Measurements from ENCODE around the gene SEZ6L. TPM values are rescaled to one million over a fixed set of nuclear protein-coding genes. Genes with fewer than 3 reads are reported as not detected.

The SEZ6L gene
- total RNA-seq, 2 donors from 2014 or later: 0.13 to 0.65 TPM

DNA sequence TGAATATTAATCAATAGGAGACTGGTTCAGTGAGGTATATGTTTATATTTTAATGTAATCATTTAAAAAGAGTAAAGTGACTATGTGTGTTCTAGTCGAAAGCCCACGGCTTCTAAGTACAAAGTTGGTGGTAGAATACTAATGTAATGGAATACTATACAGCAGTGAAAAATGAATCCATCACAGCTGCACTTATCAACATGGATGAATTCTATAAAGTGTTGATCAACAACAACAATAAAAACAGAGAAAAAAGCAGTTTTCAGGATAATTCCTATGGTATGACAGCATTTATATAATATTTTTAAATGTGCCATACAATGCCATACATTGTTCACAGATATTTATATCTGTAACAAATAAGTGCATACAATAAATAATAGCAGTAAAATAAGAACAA lies 114.1 kb downstream of the SEZ6L start:
- DNase-seq (no peak), ATAC-seq (no peak)
- intact Hi-C loops (cut with DNase I): no loop called here

DNA sequence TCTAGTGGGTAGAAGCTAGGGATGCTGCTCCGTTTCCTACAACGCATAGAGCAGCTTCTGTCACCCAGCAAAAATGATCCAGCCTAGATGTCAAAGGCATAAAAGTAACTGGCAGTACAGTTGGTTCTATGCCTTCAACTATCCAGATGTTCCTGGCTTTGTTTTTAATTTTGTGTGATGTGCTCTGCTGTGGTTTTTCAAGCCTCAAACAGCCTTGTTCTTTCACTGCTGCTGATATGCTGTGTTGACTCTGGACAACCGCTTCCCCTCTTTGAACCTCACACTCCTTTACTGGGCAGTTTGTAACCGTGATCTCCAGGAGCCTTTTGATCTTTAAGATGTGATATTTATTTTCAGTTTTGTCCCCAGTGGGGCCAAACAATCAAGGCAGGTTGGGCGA lies 116.4 kb downstream of the SEZ6L start:
- DNase-seq (no peak), ATAC-seq (no peak)
- intact Hi-C loops (cut with DNase I): no loop called here

DNA sequence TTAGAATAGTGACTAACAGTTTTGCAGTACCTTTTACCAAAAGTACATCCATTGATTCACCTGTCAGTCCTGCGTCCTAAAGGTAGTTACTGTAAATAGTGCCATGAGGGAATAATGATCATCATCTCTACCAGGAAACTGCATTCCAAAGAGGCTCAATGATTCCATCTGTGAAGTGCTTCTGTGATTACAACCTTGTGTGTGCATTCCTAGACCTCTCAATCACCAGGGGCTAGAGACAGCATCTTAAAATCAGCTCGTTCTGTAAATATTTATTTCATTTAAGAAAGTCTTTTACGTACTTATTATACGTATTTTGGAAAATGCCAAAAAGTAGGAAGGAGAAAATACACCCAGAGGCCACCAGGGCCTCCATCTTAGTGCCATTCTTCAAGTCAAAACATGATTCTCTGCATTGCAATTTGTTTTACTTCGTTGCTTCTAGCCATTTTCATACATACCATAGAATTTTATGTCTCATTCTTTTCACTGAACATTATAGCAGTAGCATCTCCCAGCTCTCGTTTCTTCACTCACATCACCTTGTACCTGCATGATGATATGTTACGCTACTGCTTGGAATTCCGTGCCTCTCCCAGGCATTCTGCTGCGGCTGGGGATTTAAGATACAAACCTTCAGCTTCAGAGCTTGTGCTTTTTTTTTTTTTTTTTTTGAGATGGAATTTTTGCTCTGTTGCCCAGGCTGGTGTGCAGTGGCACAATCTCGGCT lies 117.0 kb downstream of the SEZ6L start:
- intact Hi-C loops (cut with DNase I): no loop called here
- no peak for ATAC-seq
- DNase-seq: no peak

DNA sequence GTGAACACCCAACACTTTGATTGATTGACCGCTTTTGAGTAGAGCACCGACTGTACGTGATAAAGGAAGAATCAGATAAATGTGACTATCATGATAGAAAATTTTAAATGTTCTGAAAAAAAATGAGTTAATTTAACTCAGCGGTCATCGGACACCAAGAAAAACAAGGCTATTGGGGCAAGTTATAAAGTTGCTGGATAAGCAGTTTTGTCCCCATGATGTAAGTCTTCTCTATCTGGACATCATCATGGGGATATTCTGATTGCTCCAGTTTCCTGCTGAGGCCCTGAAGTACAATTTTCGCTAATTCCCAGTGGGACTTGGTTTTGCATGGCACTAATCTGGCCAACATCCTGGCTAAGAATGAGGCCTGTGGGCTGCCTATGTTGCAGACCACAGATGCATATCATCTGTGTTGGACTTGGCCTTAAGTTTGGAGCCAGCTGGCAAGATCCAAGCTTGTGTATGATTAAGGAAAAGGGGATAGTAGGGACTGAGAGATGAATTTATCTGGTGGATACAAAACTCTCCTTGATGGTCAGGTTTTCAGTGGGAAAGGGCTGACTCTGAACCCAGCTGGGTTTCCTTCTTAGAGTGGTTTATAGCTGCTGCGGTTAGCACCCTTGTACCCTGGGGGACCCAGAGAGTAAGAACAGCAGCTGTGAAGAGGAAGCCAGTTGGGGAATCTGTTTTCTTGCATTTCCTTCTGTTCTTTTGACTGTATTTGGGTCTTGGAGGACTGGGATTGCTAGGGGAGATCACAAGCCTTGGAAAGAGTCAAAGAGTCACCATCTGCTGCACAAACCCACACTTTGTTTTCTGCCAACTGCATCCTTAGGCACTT lies 118.3 kb downstream of the SEZ6L start:
- intact Hi-C loops (cut with DNase I): no loop called here
- ATAC-seq (no peak), DNase-seq (no peak)

DNA sequence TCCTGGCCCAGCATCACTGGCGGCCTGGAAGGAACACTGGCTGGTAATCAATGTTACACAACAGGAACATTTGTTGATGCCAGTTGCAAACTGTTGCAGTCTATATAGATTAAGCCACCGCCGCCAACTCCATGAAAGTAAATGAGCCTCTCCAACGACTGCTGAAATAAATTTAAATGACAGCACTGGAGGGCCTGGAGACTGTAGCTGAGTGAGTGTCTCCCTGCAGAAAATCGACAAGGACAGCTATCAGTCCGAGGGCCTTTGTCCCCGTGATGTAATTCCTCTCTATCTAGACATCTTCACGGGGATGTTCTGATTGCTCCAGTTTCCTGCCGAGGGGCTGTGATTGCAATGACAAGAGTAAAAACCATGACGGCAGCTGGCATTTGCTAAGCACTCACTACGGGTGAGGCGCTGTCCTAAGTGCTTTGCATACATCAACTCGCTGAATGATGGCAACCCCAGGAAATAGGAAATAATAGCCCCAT lies 120.4 kb downstream of the SEZ6L start:
- intact Hi-C loops (cut with DNase I): no loop called here
- DNase-seq: no peak
- no peak for ATAC-seq

DNA sequence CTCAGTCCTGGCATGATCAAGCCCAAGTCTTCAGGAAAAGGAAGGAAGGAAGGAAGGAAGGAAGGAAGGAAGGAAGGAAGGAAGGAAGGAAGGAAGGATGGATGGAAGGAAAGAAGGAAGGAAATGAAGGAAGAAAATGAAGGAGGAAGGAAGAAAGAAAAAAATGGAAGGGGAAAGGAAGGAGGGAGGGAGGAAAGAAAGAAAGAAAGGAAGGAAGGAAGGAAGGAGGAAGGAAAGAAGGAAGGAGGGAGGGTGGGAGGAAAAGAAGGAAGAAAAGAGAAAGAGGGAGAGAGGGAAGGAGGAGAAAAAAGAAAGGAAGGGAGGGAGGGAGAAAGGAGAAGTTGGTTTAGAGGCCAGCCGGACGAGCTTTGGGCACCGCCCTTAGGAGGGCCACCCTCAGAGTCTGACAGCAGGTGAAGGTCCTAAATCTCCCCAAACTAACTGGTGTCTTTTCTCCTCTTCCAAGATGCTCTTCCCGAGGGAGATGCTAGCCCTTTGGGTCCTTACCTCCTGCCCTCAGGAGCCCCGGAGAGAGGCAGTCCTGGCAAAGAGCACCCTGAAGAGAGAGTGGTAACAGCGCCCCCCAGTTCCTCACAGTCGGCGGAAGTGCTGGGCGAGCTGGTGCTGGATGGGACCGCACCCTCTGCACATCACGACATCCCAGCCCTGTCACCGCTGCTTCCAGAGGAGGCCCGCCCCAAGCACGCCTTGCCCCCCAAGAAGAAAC lies 122.8 kb downstream of the SEZ6L start:
- DNase-seq (no peak), ATAC-seq (no peak)
- intact Hi-C loops (cut with DNase I): no loop called here

DNA sequence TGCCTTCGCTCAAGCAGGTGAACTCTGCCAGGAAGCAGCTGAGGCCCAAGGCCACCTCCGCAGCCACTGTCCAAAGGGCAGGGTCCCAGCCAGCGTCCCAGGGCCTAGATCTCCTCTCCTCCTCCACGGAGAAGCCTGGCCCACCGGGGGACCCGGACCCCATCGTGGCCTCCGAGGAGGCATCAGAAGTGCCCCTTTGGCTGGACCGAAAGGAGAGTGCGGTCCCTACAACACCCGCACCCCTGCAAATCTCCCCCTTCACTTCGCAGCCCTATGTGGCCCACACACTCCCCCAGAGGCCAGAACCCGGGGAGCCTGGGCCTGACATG lies 123.4 kb downstream of the SEZ6L start:
- no peak for ATAC-seq
- no peak for DNase-seq
- intact Hi-C loops (cut with DNase I): no loop called here

DNA sequence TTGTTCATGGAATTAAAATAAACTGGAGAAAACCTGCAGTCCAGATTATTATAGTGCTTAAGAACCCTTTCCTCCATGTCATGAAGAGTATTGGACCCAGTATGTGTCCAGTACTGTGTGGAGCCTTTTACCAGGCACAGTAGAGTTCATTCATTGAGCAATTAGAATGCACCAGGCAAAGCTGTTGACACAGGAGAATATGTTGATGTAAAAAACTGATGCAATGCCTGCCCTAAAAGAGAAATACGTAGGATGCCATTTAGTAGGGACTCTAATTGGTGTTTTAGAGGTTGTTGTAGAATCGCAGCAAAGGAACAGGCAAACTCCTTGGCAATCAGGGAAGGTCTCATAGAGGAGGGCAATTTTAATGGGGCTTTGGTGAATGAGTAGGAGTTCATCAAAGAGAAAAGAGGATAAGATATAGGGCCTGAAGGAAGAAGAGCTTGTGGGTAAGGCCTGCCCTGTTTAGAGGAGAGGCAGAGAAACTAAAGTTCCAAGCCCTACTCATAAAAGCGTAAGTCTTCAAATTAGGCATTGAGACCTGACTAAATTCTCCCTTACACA lies 126.4 kb downstream of the SEZ6L start:
- ATAC-seq (no peak), DNase-seq (no peak)
- intact Hi-C loops (cut with DNase I): no loop called here

DNA sequence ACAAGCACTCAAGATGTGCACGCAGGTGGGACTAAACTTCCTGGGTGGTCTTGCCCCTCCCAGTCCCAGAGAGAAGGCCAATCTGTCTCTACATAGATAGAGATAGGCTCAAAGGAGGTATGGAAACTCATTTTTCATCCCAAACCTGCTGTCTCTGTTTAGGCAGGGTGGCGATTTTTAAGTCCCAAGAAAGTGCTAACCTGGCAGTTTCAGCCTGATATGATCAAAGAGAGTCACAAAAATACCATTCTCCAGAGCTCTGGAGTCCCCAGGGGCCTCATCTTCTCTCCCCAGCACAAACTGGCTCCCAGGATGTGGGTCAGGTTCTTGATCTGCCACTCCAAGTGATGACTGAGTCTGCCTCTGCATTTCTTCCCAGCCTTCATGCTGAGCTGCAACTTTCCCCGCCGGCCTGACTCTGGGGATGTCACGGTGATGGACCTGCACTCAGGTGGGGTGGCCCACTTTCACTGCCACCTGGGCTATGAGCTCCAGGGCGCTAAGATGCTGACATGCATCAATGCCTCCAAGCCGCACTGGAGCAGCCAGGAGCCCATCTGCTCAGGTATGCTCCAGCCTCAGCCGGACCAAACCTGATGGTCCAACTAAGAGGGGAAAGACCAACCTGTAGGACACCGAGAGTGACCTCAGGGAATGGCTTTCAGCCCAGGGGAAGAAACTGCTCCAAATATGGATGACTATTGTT lies 129.5 kb downstream of the SEZ6L start:
- DNase-seq (no peak), ATAC-seq (no peak)
- intact Hi-C loops (cut with DNase I): no loop called here

DNA sequence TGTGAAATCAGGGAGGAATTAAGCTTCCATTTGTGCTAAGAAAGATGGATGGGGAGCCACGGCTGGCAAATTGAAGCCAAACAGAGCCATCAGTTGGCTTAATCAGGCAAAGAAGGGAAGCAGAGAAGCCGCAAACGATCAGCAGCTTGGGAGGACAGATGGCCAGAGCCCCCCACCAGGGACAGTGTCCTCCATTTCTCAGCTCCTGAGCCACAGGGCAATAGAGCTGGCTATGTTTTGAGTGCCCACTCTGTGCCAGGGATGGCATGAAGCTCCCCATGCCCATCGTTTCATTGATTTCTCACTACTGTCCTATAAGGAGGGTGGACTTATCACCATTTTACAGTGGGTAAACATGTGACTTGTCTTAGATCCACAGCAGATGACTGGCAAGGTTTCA lies 133.5 kb downstream of the SEZ6L start:
- intact Hi-C loops (cut with DNase I): no loop called here
- DNase-seq (no peak), ATAC-seq (no peak)

DNA sequence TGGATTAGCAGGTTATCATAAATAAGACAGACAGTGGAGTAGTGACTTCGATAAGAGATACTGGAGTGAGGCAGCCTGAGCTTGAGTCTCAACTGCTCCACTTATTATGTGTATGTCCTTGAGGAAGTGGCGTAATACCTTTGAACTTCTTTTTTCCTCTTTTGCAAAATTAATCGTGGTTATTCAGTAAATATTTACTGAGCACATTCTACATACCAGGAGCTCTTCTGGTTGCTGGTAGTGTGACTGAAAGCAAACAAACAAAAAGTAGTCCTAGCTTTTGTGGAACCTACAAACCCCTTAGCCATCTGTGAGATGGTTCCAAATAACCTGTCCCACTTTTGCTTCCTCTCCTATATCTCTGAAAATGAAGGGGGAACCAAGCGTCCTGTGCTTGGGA lies 134.2 kb downstream of the SEZ6L start:
- intact Hi-C loops (cut with DNase I): no loop called here
- no peak for DNase-seq
- ATAC-seq: no peak

DNA sequence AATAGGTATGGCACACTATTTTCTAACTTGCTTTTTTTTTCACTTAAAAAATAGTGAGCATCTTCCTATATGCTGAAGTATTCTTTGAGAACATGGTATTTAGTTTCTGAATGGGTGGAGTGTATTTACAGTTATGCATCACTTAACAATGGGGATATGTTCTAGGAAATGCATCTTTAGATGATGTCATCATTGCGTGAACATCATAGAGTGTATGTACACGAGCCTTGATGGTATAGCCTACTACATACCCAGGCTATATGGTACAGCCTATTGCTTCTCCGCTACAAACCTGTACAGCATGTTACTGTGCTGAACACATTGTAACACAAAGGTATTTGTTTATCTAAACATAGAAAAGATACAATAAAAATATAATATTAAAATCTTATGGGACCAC lies 135.5 kb downstream of the SEZ6L start:
- intact Hi-C loops (cut with DNase I): no loop called here
- ATAC-seq (no peak), DNase-seq (no peak)

DNA sequence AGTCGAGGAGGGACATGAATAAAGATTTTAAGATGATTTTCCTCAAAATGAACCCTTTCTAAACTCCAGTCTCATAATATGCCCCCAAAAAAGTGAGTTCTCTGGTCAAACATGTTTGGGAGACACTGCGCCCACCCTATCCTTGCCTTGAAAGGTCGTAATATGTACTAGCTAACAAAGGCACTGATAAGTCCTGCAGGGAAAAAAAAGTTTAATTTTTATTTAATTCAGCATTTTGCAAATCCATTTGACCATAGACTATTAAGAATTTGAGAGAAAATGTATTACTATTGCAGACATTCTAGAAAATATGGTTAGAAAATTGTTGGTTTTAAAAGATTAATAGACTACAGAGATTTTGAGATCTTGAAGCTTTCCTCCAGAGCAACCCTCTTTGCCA lies 139.2 kb downstream of the SEZ6L start:
- DNase-seq: no peak
- no peak for ATAC-seq
- intact Hi-C loops (cut with DNase I): no loop called here

DNA sequence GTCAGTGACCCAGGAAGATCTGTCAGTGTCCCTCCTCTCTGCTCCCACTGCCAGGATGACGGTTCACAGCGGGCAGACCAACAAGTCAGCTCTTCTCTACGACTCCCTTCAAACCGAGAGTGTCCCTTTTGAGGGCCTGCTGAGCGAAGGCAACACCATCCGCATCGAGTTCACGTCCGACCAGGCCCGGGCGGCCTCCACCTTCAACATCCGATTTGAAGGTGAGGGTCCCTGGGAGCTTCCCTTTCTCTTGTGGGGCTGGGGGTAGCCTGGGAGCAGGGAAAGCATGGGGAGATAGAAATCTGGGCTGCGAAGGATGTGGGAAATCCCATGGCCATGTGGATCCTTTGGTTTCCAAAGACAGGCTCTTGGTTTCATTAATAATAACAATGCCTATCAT lies 141.4 kb downstream of the SEZ6L start:
- ATAC-seq: no peak
- intact Hi-C loops (cut with DNase I): no loop called here

DNA sequence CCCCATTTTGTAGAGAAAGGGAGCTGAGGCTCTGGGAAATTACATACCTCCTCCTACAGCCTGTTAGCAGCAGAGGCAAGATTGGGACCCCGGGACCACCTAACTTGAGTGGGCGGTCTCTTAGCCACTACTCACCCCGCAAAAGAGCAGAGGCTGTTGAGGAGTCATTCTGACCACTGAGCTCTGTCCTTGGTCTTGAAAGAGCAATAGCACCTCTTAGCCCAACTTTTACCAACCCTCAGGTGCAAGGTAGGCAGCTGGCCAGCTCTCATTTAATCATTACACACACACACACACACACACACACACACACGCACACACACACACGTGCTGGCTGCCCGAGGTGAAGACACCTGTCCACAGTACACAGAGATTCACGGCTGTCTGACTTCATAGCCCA lies 144.0 kb downstream of the SEZ6L start:
- ATAC-seq: no peak
- DNase-seq: no peak
- intact Hi-C loops (cut with DNase I): no loop called here

More for the DNA sequence above, 141.4 kb downstream of the SEZ6L start:
- DNase-seq: no peak

DNA sequence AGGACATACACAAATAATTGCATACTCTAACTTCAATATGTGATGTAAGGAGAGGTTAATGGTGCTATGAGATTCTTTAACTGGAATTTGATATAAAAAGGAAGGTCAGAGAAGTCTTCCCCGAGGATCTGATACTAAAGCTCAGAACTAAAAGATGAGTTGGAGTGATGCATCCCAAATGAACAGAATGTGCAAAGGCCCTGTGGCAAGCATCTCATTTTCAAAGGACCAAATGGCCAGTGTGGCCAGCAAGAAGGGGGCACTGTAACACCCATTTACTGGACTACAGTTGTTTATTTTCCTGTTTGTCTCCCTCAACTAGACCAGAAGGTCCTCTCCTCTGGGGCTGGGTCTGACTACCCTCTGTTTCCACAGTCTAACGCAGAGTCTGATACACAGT lies 144.9 kb downstream of the SEZ6L start:
- no peak for DNase-seq
- no peak for ATAC-seq
- intact Hi-C loops (cut with DNase I): no loop called here

DNA sequence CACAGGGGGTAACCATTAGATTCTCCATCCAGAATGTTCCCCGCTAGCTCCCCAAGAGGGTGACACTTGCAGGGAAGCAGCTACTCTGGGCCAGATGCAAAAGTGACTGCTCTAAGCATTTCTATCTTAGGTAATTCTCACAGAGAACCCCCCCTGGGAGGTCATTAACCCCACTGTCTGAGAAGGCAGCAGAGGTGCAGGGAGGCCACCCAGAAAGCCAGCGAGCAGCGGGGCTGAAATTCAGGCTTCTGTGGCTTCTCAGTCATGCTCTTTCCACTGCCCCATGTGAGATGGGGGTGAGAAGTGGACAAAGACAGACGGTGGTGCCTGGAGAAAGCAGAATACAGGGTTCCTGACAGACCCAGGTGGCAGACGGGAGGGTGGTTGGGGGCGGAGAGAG lies 145.4 kb downstream of the SEZ6L start:
- DNase-seq: no peak
- ATAC-seq: no peak
- intact Hi-C loops (cut with DNase I): no loop called here

DNA sequence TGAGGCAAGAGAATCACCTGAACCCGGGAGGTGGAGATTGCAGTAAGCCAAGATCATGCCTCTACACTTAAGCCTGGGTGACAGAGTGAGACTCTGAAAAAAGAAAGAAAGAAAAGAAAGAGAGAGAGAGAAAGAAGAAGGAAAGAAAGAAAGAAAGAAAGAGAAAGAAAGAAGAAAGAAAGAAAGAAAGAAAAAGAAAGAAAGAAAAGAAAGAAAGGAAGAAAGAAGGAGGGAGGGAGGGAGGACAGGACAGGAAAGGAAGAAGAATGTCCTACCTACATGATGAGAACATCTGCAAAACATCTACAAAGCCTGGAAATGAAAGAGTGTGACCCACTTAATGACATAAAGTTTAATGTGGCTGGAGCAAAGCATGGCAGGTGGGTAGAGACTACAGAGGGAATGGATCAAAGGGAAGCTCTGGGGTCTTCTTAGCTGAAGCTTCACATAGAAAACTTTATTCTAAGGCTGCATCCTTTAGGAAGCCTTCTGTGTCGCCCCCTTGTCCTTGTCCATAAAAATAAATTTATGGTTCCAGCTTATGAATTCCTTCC lies 147.5 kb downstream of the SEZ6L start:
- intact Hi-C loops (cut with DNase I): no loop called here
- ATAC-seq (no peak), DNase-seq (no peak)

DNA sequence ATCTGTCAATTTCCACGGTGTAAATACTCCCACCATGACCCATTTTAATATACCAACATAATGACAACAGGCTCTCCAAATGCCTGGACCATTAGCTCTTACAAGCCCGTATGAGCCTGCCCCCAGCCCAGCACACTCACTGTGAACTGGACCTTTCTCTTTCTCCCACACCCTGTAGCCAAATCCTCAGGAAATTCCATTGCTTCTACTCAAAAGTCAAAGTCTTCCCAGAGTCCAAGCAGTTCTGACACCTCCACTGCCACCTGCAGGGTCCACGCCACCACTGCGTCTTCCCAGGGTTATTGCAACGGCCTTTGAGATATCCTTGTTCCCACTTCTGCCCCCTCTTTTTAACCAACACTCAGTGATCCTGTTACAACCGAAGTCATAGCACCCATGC lies 149.7 kb downstream of the SEZ6L start:
- intact Hi-C loops (cut with DNase I): no loop called here

More for the DNA sequence above, 149.7 kb downstream of the SEZ6L start:
- no peak for ATAC-seq
- DNase-seq: no peak

All from left cardiac atrium (tissue), 4 donors.